ENCODE data around the gene PTPMT1.
A peak's percentile ranks its signal among the peaks of the same experiment; 100 is the strongest.

PTPMT1 gene

DNA sequence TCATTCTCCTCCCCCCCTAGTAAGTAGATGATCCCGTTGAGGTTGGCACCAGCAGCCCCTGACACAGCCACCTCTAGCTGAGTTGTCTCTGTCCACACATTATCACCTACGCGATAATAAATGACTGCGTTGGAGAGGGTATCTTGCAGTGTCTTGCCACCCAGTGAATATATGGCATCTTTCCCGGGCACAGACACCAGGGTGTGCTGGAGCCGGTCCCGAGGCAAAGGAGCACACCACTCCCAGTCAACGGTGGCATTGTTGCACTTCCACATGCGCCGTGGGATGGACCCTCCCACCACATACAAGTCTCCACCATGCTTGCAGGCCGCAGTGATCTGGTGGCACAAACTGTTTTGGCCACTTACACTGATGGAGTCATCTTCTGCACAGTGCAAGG lies 7.9 kb downstream of the PTPMT1 start:
- Histone ChIP-seq H3K36me3 (replicated peaks; ENCODE audit: low read depth, low read length) (peaks cover 50% of the 10 kb centered on the region), H3K4me3 (ENCODE audit: low read length) (no peak overlapping the region), H3K4me1 (ENCODE audit: low read length) (peaks cover 7% of the 10 kb centered on the region), H4K20me1 (ENCODE audit: insufficient read depth, low read length) (no peaks in the 10 kb centered on the region), H3K79me2 (ENCODE audit: low read length) (peaks cover 70% of the 10 kb centered on the region), H3K4me2 (ENCODE audit: low read length) (no peak overlapping the region), H3K9me3 (ENCODE audit: insufficient read depth, low read length) (no peaks in the 10 kb centered on the region), H3K27ac (ENCODE audit: low read length) (no peak overlapping the region), H3K9ac (ENCODE audit: low read length) (no peak overlapping the region), H3K27me3 (ENCODE audit: low read depth, low read length) (no peaks in the 10 kb centered on the region), H2AFZ (ENCODE audit: low read depth, low read length) (no peak overlapping the region)
- no peak for TF ChIP-seq EZH2phosphoT487 (IDR thresholded peaks at IDR 0.05; ENCODE audit: low read depth)
- TF ChIP-seq, protein P1, sequence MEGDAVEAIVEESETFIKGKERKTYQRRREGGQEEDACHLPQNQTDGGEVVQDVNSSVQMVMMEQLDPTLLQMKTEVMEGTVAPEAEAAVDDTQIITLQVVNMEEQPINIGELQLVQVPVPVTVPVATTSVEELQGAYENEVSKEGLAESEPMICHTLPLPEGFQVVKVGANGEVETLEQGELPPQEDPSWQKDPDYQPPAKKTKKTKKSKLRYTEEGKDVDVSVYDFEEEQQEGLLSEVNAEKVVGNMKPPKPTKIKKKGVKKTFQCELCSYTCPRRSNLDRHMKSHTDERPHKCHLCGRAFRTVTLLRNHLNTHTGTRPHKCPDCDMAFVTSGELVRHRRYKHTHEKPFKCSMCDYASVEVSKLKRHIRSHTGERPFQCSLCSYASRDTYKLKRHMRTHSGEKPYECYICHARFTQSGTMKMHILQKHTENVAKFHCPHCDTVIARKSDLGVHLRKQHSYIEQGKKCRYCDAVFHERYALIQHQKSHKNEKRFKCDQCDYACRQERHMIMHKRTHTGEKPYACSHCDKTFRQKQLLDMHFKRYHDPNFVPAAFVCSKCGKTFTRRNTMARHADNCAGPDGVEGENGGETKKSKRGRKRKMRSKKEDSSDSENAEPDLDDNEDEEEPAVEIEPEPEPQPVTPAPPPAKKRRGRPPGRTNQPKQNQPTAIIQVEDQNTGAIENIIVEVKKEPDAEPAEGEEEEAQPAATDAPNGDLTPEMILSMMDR (IDR thresholded peaks at IDR 0.05; ENCODE audit: low read depth, low read length): no peak

DNA sequence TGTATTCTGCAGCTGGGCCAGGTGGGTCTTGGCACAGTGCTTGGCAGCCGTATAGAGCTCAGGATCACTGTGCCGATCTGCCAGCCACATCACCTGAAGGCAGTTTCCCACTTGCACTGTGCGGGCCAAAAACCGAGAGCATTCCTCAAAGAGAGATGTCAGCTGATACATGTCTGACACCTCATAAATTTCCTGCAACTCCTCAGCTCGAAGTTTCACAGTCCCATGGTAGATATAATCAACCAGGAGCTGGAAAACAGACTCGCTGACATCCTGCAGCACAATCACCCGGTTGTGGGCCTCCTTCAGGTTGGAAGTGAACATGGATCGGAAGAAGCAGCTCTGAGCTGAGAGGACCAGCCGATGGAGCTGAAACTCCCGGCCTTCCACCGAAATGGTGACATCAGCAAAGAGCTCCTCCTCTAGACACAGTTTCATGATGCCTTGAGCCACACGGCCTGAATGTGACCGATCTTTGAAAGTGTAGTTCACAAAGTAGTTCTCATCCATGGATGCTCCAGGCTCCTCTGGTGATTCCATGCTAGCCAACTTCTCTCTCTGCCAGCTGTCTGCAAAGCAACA lies 12.2 kb downstream of the PTPMT1 start:
- H3K9ac ChIP-seq (ENCODE audit: low read length): peak overlapping the region; percentile 87; the same call in 1 of the 2 replicates
- peaks cover 63% of the 10 kb centered on the region for H3K79me2 ChIP-seq (ENCODE audit: low read length)

DNA sequence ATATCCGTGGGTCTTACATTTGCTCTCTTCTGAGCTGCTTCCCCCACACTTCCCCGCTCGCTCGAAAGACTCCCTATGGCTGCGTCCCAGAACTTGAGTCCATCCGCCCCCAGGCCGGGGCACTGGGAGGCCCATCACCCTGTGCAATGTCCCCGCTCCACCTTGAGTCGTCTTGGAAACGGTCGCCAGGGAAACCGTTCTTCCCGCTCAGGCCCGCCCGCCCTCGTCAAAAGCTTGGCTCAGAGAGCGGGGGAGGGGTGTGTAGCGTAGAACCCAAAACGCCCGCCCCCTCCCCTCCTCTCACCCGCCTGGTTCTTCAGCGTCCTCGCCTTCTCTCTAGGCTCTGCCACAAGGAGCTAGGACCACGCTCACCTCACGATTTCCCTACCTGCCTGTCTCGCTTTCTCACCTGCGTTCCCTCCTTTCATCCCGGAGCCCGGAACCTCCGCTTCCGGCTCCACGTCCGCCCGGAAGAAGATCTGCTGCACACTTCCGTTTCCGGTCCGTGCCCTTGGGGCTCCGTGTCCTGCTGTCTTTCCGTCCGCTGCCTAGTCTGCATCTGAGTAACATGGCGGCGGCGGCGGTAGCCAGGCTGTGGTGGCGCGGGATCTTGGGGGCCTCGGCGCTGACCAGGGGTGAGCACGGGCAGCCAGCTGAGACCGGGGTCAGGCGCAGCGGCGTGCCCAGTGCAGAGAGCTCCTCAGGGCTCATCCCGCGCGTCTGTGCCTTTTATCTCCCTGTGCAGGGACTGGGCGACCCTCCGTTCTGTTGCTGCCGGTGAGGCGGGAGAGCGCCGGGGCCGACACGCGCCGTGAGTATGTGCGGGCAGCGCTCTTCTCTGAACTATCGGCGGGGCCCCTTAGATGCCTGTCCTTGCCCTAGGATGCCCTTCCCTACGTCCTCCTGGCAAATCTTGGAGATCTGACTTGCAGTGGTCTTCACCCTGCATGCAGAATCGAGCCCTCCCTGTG lies 13.4 kb downstream of the PTPMT1 start, which contains the start of the genes KBTBD4 and NDUFS3:
KBTBD4 (minus strand) TSS at position 447 of the 971 bp plus-strand sequence; CDS start at position 428, 19 bp downstream.
NDUFS3 (plus strand) TSS at position 551 of the 971 bp plus-strand sequence; CDS start at position 569, 18 bp downstream.
- TF ChIP-seq EZH2phosphoT487 (IDR thresholded peaks at IDR 0.05; ENCODE audit: low read depth): no peak
- TF ChIP-seq, protein P1 (IDR thresholded peaks at IDR 0.05; ENCODE audit: low read depth, low read length): no peak
- H3K9me3 ChIP-seq (ENCODE audit: insufficient read depth, low read length): no peaks in the 10 kb centered on the region
- H3K36me3 ChIP-seq (replicated peaks; ENCODE audit: low read depth, low read length): peaks cover 46% of the 10 kb centered on the region
- peaks cover 50% of the 10 kb centered on the region for H3K79me2 ChIP-seq (ENCODE audit: low read length)
- no peaks in the 10 kb centered on the region for H3K27me3 ChIP-seq (ENCODE audit: low read depth, low read length)
- peak within 1 kb of the TSS; percentile 56 for H3K27ac ChIP-seq (ENCODE audit: low read length)
- no peaks in the 10 kb centered on the region for H4K20me1 ChIP-seq (ENCODE audit: insufficient read depth, low read length)
- peak within 1 kb of the TSS; percentile 95 for H3K4me2 ChIP-seq (ENCODE audit: low read length)
- peak within 1 kb of the TSS; percentile 87 for H3K9ac ChIP-seq (ENCODE audit: low read length)
- peaks cover 16% of the 10 kb centered on the region for H3K4me1 ChIP-seq (ENCODE audit: low read length)
- H3K4me3 ChIP-seq (ENCODE audit: low read length): peak within 1 kb of the TSS; percentile 90
- H2AFZ ChIP-seq (ENCODE audit: low read depth, low read length): no peak within 1 kb of the TSS; the same call in none of the 2 replicates

More for the DNA sequence above, 12.2 kb downstream of the PTPMT1 start:
- Histone ChIP-seq H2AFZ (ENCODE audit: low read depth, low read length) (no peak overlapping the region), H3K4me1 (ENCODE audit: low read length) (peaks cover 16% of the 10 kb centered on the region), H3K4me2 (ENCODE audit: low read length) (peak overlapping the region; percentile 80), H3K27me3 (ENCODE audit: low read depth, low read length) (no peaks in the 10 kb centered on the region), H4K20me1 (ENCODE audit: insufficient read depth, low read length) (no peaks in the 10 kb centered on the region), H3K36me3 (replicated peaks; ENCODE audit: low read depth, low read length) (peaks cover 51% of the 10 kb centered on the region), H3K27ac (ENCODE audit: low read length) (no peak overlapping the region), H3K4me3 (ENCODE audit: low read length) (peak overlapping the region; percentile 90), H3K9me3 (ENCODE audit: insufficient read depth, low read length) (no peaks in the 10 kb centered on the region)
- TF ChIP-seq, protein P1 (IDR thresholded peaks at IDR 0.05; ENCODE audit: low read depth, low read length): no peak
- no peak for TF ChIP-seq EZH2phosphoT487 (IDR thresholded peaks at IDR 0.05; ENCODE audit: low read depth)

DNA sequence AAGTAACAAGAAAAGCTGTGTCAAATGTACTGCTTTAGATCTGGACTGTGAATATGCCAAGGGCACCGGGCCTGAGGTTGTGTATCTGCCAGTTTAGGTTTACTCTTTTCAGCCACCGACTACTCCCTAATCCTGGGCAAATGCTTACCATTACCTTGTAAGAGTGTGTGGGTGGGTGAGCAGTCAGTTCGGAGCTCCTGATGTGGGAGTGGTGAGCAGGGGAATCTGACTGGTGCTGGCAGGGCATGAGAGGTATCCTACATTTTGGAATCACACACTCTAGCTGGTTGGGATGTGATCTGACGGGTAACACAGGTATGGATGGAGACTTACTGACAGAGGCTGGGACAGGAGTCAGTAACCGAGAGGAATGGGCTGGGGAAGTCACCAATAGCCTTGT lies 18.4 kb downstream of the PTPMT1 start:
- no peak overlapping the region for H3K27ac ChIP-seq (ENCODE audit: low read length)
- no peaks in the 10 kb centered on the region for H3K9me3 ChIP-seq (ENCODE audit: insufficient read depth, low read length)
- H4K20me1 ChIP-seq (ENCODE audit: insufficient read depth, low read length): no peaks in the 10 kb centered on the region
- H3K36me3 ChIP-seq (replicated peaks; ENCODE audit: low read depth, low read length): peaks cover 37% of the 10 kb centered on the region
- H3K4me1 ChIP-seq (ENCODE audit: low read length): peaks cover 9% of the 10 kb centered on the region
- no peak overlapping the region for H3K4me2 ChIP-seq (ENCODE audit: low read length)
- no peak overlapping the region for H3K9ac ChIP-seq (ENCODE audit: low read length)
- H2AFZ ChIP-seq (ENCODE audit: low read depth, low read length): no peak overlapping the region
- TF ChIP-seq, protein P1 (IDR thresholded peaks at IDR 0.05; ENCODE audit: low read depth, low read length): no peak
- no peak for TF ChIP-seq EZH2phosphoT487 (IDR thresholded peaks at IDR 0.05; ENCODE audit: low read depth)
- peaks cover 21% of the 10 kb centered on the region for H3K79me2 ChIP-seq (ENCODE audit: low read length)
- H3K4me3 ChIP-seq (ENCODE audit: low read length): no peak overlapping the region
- H3K27me3 ChIP-seq (ENCODE audit: low read depth, low read length): no peaks in the 10 kb centered on the region

Data from OCI-LY3 (cell line).